Smooth muscle cell (in vitro differentiated cells): ENCODE data around the gene ADAMTSL2. TPM values are rescaled to one million over a fixed set of nuclear protein-coding genes. Genes with fewer than 3 reads are reported as not detected.

ENCODE experiments used
- DNase-seq: peaks from one replicate; lab custom pipeline; 2025; ENCODE audit not compliant: unreplicated experiment; lab: John Stamatoyannopoulos, UW
- H2AFZ ChIP-seq: fragments of 200-600 bp; sonication (generic); 2 replicates; pipeline ENCODE4 v1.6.0; 2016; ENCODE audit warnings: antibody characterized with exemption, low read depth, mild to moderate bottlenecking
- H3F3A ChIP-seq: fragments of 200-600 bp; sonication (generic); 2 replicates; pipeline ENCODE4 v1.6.0; 2017; ENCODE audit warnings: antibody characterized with exemption, low read depth
- H3K27ac ChIP-seq: fragments of 200-600 bp; sonication (generic); 2 replicates; pipeline ENCODE4 v1.5.1; 2016; ENCODE audit warnings: low read depth, mild to moderate bottlenecking
- H3K27me3 ChIP-seq: fragments of 200-600 bp; sonication (generic); 2 replicates; pipeline ENCODE4 v1.6.1; 2016; ENCODE audit warnings: low read depth, mild to moderate bottlenecking
- H3K36me3 ChIP-seq: fragments of 200-600 bp; sonication (generic); 2 replicates; pipeline ENCODE4 v1.5.1; 2016; ENCODE audit warnings: low read depth
- H3K4me1 ChIP-seq: fragments of 200-600 bp; sonication (generic); 2 replicates; pipeline ENCODE4 v1.5.1; 2016; ENCODE audit warnings: low read depth
- H3K4me2 ChIP-seq: fragments of 200-600 bp; sonication (generic); 2 replicates; pipeline ENCODE4 v1.6.0; 2016; ENCODE audit warnings: mild to moderate bottlenecking
- H3K4me3 ChIP-seq: fragments of 200-600 bp; sonication (generic); 2 replicates; pipeline ENCODE4 v1.5.1; 2016; ENCODE audit warnings: mild to moderate bottlenecking
- H3K79me2 ChIP-seq: fragments of 200-600 bp; sonication (generic); 2 replicates; pipeline ENCODE4 v1.6.0; 2016; ENCODE audit warnings: low read depth, mild to moderate bottlenecking
- H3K9ac ChIP-seq: fragments of 200-600 bp; sonication (generic); 2 replicates; pipeline ENCODE4 v1.6.0; 2016; ENCODE audit warnings: low read depth
- H3K9me3 ChIP-seq: fragments of 200-600 bp; sonication (generic); replicated peaks from 2 replicates; pipeline ENCODE4 v1.5.1; 2016; ENCODE audit warnings: low read depth
- H4K20me1 ChIP-seq: fragments of 200-600 bp; sonication (generic); 2 replicates; pipeline ENCODE4 v1.6.0; 2016; ENCODE audit warnings: low read depth
- WGBS: methylation state at CpG from one replicate; pipeline ENCODE4 v1.1.7; 2016; ENCODE audit warnings: low lambda C conversion rate; 5-methylcytosine and 5-hydroxymethylcytosine counted together
- polyA plus RNA-seq: library from polyadenylated mRNA; unstranded; fragments of >200 nt; fragmentation: Nextera tagmentation; extraction: Ambion mirVana; gene quantifications from 2 replicates; pipeline ENCODE4 v1.2.1, GENCODE V29; 2016
- total RNA-seq: library from RNA; depleted of rRNA; stranded (reverse); fragments of >200 nt; gene quantifications from 2 replicates; pipeline ENCODE4 v1.2.3, GENCODE V29; 2014
- TF ChIP-seq, protein P1 (sequence below): fragments of 200-600 bp; sonication (generic); IDR thresholded peaks from 2 replicates; pipeline ENCODE4 v1.5.1; 2017; ENCODE audit warnings: borderline replicate concordance, mild to moderate bottlenecking, antibody characterized with exemption; ENCODE audit not compliant: insufficient read depth, poor library complexity, severe bottlenecking

The ADAMTSL2 gene
- total and polyA plus RNA-seq, 2 experiments from 2014 or later = 8.1 to 10.5 TPM

DNA sequence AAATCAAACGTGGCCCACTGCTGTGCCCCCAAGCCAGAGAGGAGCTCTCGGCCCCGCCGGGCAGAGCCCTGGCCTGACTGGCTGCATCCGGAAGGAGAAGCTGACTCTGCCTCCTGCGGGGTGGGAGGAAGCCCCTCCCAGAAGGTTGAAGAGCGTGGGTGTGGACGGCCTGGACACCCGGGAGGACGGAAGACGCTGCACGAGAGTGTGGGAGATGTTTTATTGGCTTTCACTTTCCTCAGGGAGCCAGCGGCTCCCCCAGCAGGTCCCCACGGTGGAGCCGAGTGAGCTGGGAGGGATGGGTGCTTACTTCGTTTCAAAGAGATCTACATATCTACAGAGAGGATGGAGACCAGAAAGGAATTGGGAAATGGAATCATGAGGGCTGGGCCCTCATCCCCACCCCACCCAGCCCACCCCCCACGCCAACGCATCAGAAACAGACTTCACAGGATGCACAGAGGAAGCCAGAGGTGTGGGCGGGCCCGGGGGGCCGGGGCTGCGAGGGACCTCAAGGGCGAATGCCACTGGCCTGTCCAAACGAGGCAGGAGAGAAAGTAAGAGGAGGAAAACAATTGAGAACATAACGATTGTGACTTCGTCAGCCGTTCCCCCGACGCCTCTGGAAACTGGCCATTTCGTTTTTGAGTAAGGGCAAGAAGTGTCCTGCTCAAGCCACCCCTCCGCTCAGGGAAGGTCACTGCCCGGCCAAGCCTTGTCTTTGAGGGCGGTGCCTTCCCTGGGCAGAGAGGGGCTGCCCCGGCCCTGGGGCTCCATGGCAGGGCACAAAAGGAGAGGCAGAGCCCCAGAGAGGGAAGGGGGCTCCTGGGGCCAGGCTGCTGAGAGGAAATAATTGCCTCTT is 42.6 kb downstream of the ADAMTSL2 start:
- DNase-seq = peak; percentile 27
- H3K27me3 ChIP-seq = no peaks in the 10 kb centered on the region
- H3K4me3 ChIP-seq = no peak overlapping the region
- no peak overlapping the region for H2AFZ ChIP-seq
- H3K9me3 ChIP-seq = no peaks in the 10 kb centered on the region
- no peaks in the 10 kb centered on the region for H4K20me1 ChIP-seq
- peak overlapping the region; percentile 53 for H3K27ac ChIP-seq
- peak overlapping the region; percentile 75 for H3K4me2 ChIP-seq
- no peaks in the 10 kb centered on the region for H3K79me2 ChIP-seq
- H3K36me3 ChIP-seq = no peaks in the 10 kb centered on the region
- WGBS = 38% methylated on average over 29 of the region's 34 CpGs
- peaks cover 30% of the 10 kb centered on the region for H3K4me1 ChIP-seq
- H3K9ac ChIP-seq = no peak overlapping the region
- TF ChIP-seq, protein P1, sequence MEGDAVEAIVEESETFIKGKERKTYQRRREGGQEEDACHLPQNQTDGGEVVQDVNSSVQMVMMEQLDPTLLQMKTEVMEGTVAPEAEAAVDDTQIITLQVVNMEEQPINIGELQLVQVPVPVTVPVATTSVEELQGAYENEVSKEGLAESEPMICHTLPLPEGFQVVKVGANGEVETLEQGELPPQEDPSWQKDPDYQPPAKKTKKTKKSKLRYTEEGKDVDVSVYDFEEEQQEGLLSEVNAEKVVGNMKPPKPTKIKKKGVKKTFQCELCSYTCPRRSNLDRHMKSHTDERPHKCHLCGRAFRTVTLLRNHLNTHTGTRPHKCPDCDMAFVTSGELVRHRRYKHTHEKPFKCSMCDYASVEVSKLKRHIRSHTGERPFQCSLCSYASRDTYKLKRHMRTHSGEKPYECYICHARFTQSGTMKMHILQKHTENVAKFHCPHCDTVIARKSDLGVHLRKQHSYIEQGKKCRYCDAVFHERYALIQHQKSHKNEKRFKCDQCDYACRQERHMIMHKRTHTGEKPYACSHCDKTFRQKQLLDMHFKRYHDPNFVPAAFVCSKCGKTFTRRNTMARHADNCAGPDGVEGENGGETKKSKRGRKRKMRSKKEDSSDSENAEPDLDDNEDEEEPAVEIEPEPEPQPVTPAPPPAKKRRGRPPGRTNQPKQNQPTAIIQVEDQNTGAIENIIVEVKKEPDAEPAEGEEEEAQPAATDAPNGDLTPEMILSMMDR = no peak
- peaks cover 19% of the 10 kb centered on the region for H3F3A ChIP-seq

DNA sequence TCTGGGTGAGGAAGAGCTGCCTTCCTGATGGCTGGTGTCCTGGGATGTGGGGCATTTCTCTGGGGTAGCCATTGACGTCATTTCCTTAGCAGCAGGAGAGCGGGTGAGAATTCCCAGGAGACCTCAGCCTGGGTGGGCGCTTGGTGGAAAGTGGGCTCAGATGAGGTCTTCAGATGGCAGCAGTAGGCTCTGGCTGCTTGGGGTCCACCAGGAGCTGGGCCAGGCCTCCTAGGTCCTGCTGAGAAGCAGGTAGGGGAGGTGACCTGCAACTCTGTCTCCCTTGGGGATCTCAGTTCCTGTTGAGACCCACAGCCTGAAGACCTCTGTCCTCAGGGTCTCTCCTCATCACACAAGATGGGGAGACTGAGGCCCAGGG is 43.2 kb downstream of the ADAMTSL2 start:
- H3K9me3 ChIP-seq = no peaks in the 10 kb centered on the region
- TF ChIP-seq, protein P1 = no peak
- no peaks in the 10 kb centered on the region for H4K20me1 ChIP-seq
- peaks cover 36% of the 10 kb centered on the region for H3K4me1 ChIP-seq
- no peaks in the 10 kb centered on the region for H3K27me3 ChIP-seq
- 100% methylated on average over 3 of the region's 3 CpGs for WGBS
- DNase-seq = no peak
- H3K4me2 ChIP-seq = peak overlapping the region; percentile 75
- H2AFZ ChIP-seq = no peak overlapping the region
- H3K36me3 ChIP-seq = no peaks in the 10 kb centered on the region
- H3K27ac ChIP-seq = peak overlapping the region; percentile 11
- peaks cover 25% of the 10 kb centered on the region for H3F3A ChIP-seq
- H3K9ac ChIP-seq = no peak overlapping the region
- no peaks in the 10 kb centered on the region for H3K79me2 ChIP-seq
- no peak overlapping the region for H3K4me3 ChIP-seq

DNA sequence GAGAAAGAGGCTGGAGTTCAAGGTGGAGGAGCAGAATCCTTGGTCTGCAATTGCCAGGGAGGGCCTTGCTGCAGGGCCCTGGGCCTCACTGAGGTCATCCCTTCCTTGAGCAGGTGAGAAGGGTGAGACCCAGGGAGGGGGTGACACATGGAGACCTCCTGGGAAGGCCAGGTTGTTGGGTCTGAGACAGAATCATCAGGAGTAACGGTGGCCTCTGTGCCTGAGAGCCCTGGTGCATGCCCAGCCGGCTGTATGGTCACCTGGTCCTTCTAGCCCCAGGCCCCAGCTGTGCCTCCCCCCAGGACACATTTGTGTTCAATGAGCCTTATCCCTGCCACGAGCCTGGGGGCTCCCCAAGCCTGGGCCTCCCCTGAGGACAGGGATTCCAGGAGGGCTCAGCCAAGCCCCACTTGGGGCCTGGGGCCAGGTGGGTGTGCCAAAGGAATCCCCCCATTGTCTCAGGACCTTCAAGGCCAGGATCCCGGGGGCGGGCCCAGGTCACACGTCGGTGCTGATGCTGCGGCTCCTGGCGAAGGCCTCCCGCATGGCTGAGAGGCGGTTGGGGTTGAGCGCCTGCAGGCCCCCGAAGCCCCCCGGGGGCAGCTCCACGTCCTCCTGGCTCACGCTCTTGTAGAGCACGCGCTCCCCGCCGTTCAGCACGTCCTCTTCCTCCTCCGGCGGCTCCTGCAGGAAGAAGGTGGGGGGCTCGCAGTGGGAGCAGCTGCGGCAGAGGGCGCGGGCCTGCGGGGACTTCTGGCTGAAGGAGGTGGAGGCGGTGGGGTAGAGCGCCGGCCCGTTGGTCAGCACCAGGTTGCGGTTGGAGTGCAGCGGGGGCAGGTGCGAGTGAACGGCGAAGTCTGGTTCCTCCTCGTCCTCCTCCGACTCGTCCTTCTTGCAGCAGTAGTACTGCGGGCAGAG is 44.3 kb downstream of the ADAMTSL2 start:
- Histone ChIP-seq H2AFZ (no peak overlapping the region), H3K4me3 (no peak overlapping the region), H3F3A (peaks cover 35% of the 10 kb centered on the region), H3K9ac (no peak overlapping the region), H3K9me3 (no peaks in the 10 kb centered on the region), H4K20me1 (no peaks in the 10 kb centered on the region), H3K4me1 (peaks cover 40% of the 10 kb centered on the region), H3K4me2 (no peak overlapping the region), H3K27me3 (no peaks in the 10 kb centered on the region), H3K79me2 (no peaks in the 10 kb centered on the region), H3K27ac (no peak overlapping the region), H3K36me3 (no peaks in the 10 kb centered on the region)
- TF ChIP-seq, protein P1 = no peak
- 92% methylated on average over 32 of the region's 41 CpGs for WGBS
- no peak for DNase-seq
